H1 (cell line): ENCODE data around the gene ITPR1. TPM values are rescaled to one million over a fixed set of nuclear protein-coding genes. Genes with fewer than 3 reads are reported as not detected.

ENCODE experiments used
- CTCF ChIA-PET: fragments of 300-600 bp; sonication (Branson Sonifier 250); formaldehyde crosslinking; loops from one replicate; lab custom pipeline; 2021; ENCODE audit not compliant: partially characterized antibody; lab: Charles Lee
- POLR2A ChIA-PET: fragments of 300-600 bp; sonication (Branson Sonifier 250); formaldehyde crosslinking; loops from one replicate; lab custom pipeline; 2021; ENCODE audit warnings: inconsistent platforms; ENCODE audit not compliant: partially characterized antibody; lab: Charles Lee
- DNase-seq, 2 experiments: peaks; one replicate each; pipeline versions ENCODE4 v3.0.0 to v3.0.0-alpha.2; 2010 to 2022; ENCODE audit warnings: low spot score in 2 of 2, low read depth in 1 of 2, mixed read lengths in 1 of 2
- FAIRE-seq: peaks from 2 replicates; lab custom pipeline; 2011; peaks lifted over from hg19 to GRCh38; lab: Jason Lieb, UNC
- H2AFZ ChIP-seq: 2 replicates; pipeline ENCODE4 v1.8.1; 2012; ENCODE audit warnings: low read length, inconsistent platforms
- H2AK5ac ChIP-seq: 2 replicates; pipeline ENCODE4 v1.6.1; 2013; ENCODE audit warnings: low read depth, low read length
- H2BK120ac ChIP-seq: replicated peaks from 2 replicates; pipeline ENCODE3; 2013; ENCODE audit warnings: low read depth, low read length, inconsistent platforms
- H2BK12ac ChIP-seq: 2 replicates; pipeline ENCODE4 v1.6.1; 2013; ENCODE audit warnings: low read depth, low read length
- H2BK15ac ChIP-seq: 2 replicates; pipeline ENCODE4 v1.6.1; 2013; ENCODE audit warnings: low read length
- H2BK20ac ChIP-seq: 2 replicates; pipeline ENCODE4 v1.6.1; 2013; ENCODE audit warnings: low read length
- H2BK5ac ChIP-seq: 2 replicates; pipeline ENCODE4 v1.6.1; 2013; ENCODE audit warnings: low read depth, low read length
- H3K14ac ChIP-seq: 2 replicates; pipeline ENCODE4 v1.6.1; 2013; ENCODE audit warnings: inconsistent platforms; ENCODE audit not compliant: insufficient read length
- H3K18ac ChIP-seq: 2 replicates; pipeline ENCODE4 v1.6.1; 2013; ENCODE audit warnings: low read length; ENCODE audit errors: extremely low read depth
- H3K23ac ChIP-seq: 2 replicates; pipeline ENCODE4 v1.6.1; 2013; ENCODE audit warnings: inconsistent platforms; ENCODE audit not compliant: insufficient read length
- H3K23me2 ChIP-seq: 2 replicates; pipeline ENCODE4 v1.6.1; 2013; ENCODE audit warnings: low read depth, low read length
- H3K27ac ChIP-seq: 2 replicates; pipeline ENCODE4 v1.6.1; 2011; ENCODE audit warnings: low read depth, low read length, inconsistent platforms
- H3K27me3 ChIP-seq, 4 experiments: replicated peaks in 1 of 4; 1 replicate in 1 of 4; 2 replicates in 3 of 4; pipeline versions ENCODE4 v1.6.1 to v1.8.1; 2011 to 2013; ENCODE audit warnings: low read length in 3 of 4, mild to moderate bottlenecking in 3 of 4, inconsistent platforms in 2 of 4, mixed read lengths in 2 of 4, moderate library complexity in 1 of 4; ENCODE audit not compliant: control insufficient read depth in 3 of 4, insufficient read depth in 3 of 4; ENCODE audit errors: extremely low read depth in 1 of 4
- H3K36me3 ChIP-seq, 4 experiments: 2 replicates each; pipeline versions ENCODE4 v1.6.1 to v1.8.1; 2011 to 2013; ENCODE audit warnings: mild to moderate bottlenecking in 4 of 4, low read length in 3 of 4, moderate library complexity in 2 of 4, control low read depth in 1 of 4, inconsistent platforms in 1 of 4; ENCODE audit not compliant: insufficient read depth in 4 of 4, control insufficient read depth in 2 of 4
- H3K4ac ChIP-seq: replicated peaks from 2 replicates; pipeline ENCODE3; 2013; ENCODE audit warnings: low read length, low read depth, mixed read lengths, inconsistent platforms; ENCODE audit not compliant: insufficient read length
- H3K4me1 ChIP-seq, 4 experiments: replicated peaks in 1 of 4; 1 replicate in 1 of 4; 2 replicates in 3 of 4; pipeline versions ENCODE4 v1.6.1 to v1.8.1; 2011 to 2013; ENCODE audit warnings: low read length in 3 of 4, inconsistent platforms in 2 of 4, mixed read lengths in 1 of 4; ENCODE audit not compliant: insufficient read depth in 4 of 4, control insufficient read depth in 3 of 4
- H3K4me2 ChIP-seq, 2 experiments: 2 replicates each; pipeline versions ENCODE4 v1.6.1 to v1.8.1; 2011 to 2013; ENCODE audit warnings: low read depth in 2 of 2, low read length in 2 of 2, control low read depth in 1 of 2, inconsistent platforms in 1 of 2, mild to moderate bottlenecking in 1 of 2; ENCODE audit not compliant: insufficient read depth in 1 of 2
- H3K4me3 ChIP-seq, 4 experiments: fragments of 200-600, 300-600 bp in 1 of 4; sonication (generic), shearing (Covaris generic), sonication (Bioruptor Twin) in 1 of 4; 2 replicates each; pipeline versions ENCODE4 v1.5.1 to v1.8.1; 2011 to 2016; ENCODE audit warnings: low read length in 4 of 4, low read depth in 3 of 4, control low read depth in 2 of 4, inconsistent platforms in 2 of 4, mild to moderate bottlenecking in 2 of 4, mixed read lengths in 1 of 4, moderate library complexity in 1 of 4; ENCODE audit not compliant: insufficient read depth in 2 of 4; ENCODE audit errors: extremely low read depth in 1 of 4
- H3K56ac ChIP-seq: replicated peaks from 2 replicates; pipeline ENCODE3; 2013; ENCODE audit warnings: low read depth, mild to moderate bottlenecking, mixed read lengths, low read length, inconsistent platforms; ENCODE audit not compliant: insufficient read length
- H3K79me1 ChIP-seq: 2 replicates; pipeline ENCODE4 v1.6.1; 2013; ENCODE audit warnings: low read depth, low read length, control low read depth
- H3K79me2 ChIP-seq, 2 experiments: 2 replicates each; pipeline versions ENCODE4 v1.6.1 to v1.8.1; 2012 to 2013; ENCODE audit warnings: low read length in 2 of 2, mild to moderate bottlenecking in 2 of 2, inconsistent platforms in 1 of 2; ENCODE audit not compliant: insufficient read depth in 2 of 2, control insufficient read depth in 1 of 2
- H3K9ac ChIP-seq, 4 experiments: replicated peaks in 1 of 4; 1 replicate in 1 of 4; 2 replicates in 3 of 4; pipeline versions ENCODE4 v1.6.1 to v1.8.1; 2011 to 2013; ENCODE audit warnings: low read depth in 3 of 4, low read length in 3 of 4, control low read depth in 2 of 4, mild to moderate bottlenecking in 2 of 4, moderate library complexity in 2 of 4, inconsistent platforms in 1 of 4; ENCODE audit errors: extremely low read depth in 1 of 4
- H3K9me3 ChIP-seq, 2 experiments: 2 replicates each; pipeline versions ENCODE4 v1.6.1 to v1.8.1; 2012 to 2013; ENCODE audit warnings: mild to moderate bottlenecking in 2 of 2, moderate library complexity in 2 of 2, control low read depth in 1 of 2, inconsistent platforms in 1 of 2, low read depth in 1 of 2, low read length in 1 of 2, mixed read lengths in 1 of 2; ENCODE audit not compliant: insufficient read depth in 2 of 2
- H4K20me1 ChIP-seq, 2 experiments: replicated peaks in 1 of 2; 2 replicates each; pipeline versions ENCODE3 to v1.8.1; 2011 to 2013; ENCODE audit warnings: inconsistent platforms in 2 of 2, low read length in 2 of 2, mild to moderate bottlenecking in 1 of 2; ENCODE audit not compliant: insufficient read depth in 2 of 2, control insufficient read depth in 1 of 2
- H4K5ac ChIP-seq: 2 replicates; pipeline ENCODE4 v1.6.1; 2013; ENCODE audit warnings: low read length, low read depth, mixed read lengths, inconsistent platforms; ENCODE audit not compliant: insufficient read length
- H4K8ac ChIP-seq: 2 replicates; pipeline ENCODE4 v1.8.0; 2013; ENCODE audit warnings: mild to moderate bottlenecking, moderate library complexity, low read length, inconsistent platforms; ENCODE audit not compliant: insufficient read depth; ENCODE audit errors: extremely low read depth
- H4K91ac ChIP-seq: replicated peaks from 2 replicates; pipeline ENCODE3; 2013; ENCODE audit warnings: low read length, mixed read lengths, inconsistent platforms; ENCODE audit not compliant: insufficient read length
- CHD1 ChIP-seq: IDR thresholded peaks from 2 replicates; pipeline ENCODE4 v1.6.1; 2012; ENCODE audit warnings: low read depth, low read length, improper control_type of control experiment
- EP300 ChIP-seq, 2 experiments: IDR thresholded peaks; 1 replicate in 1 of 2; 2 replicates in 1 of 2; pipeline ENCODE4 v1.6.1; 2011 to 2012; ENCODE audit warnings: low read depth in 2 of 2, low read length in 2 of 2, mild to moderate bottlenecking in 2 of 2, borderline replicate concordance in 1 of 2, inconsistent platforms in 1 of 2, moderate library complexity in 1 of 2
- POU5F1 ChIP-seq: IDR thresholded peaks from 2 replicates; pipeline ENCODE4 v1.6.1; 2011; ENCODE audit warnings: low read depth, mild to moderate bottlenecking, low read length, moderate library complexity
- RFX5 ChIP-seq: IDR thresholded peaks from 2 replicates; pipeline ENCODE4 v1.6.1; 2011; ENCODE audit warnings: low read depth, low read length, improper control_type of control experiment, borderline replicate concordance
- WGBS, 2 experiments: shearing (Covaris generic) in 1 of 2; methylation state at CpG; one replicate each; pipeline versions ENCODE4 v1.1.6 to v1.1.7; 2013 to 2015; ENCODE audit warnings: low lambda C conversion rate in 2 of 2, mixed read lengths in 2 of 2, inconsistent platforms in 1 of 2, low coverage in 1 of 2, missing lambda C conversion rate in 1 of 2; ENCODE audit not compliant: insufficient replicate concordance in 2 of 2, insufficient coverage in 1 of 2, insufficient read length in 1 of 2; ENCODE audit errors: extremely low coverage in 1 of 2, missing lambda C conversion rate in 1 of 2; 5-methylcytosine and 5-hydroxymethylcytosine counted together
- polyA plus RNA-seq, 7 experiments: library from polyadenylated mRNA; depleted of rRNA in 3 of 7; stranded (reverse) in 5 of 7; unstranded in 2 of 7; fragments of >200 nt in 5 of 7; fragments of 200-250 nt in 2 of 7; gene quantifications; 1 replicate in 5 of 7; 2 replicates in 1 of 7; 4 replicates in 1 of 7; pipeline versions ENCODE4 v1.2.1 to v1.2.3, GENCODE V29; 2011 to 2013; ENCODE audit warnings: missing spikeins in 2 of 7, mixed read lengths in 2 of 7
- total RNA-seq: library from RNA; stranded (reverse); fragmentation: NEBNext Ultra II Directional; extraction: Animal tissue kit (Norgen Biotek cat#: 25700); gene quantifications from 2 replicates; pipeline ENCODE4 v1.2.1, GENCODE V29; 2021

Gene ITPR1
- total and polyA plus RNA-seq, 2 of the 8 experiments (the other 6 are each of a cell fraction or from before 2014, with no cell fraction given), result 2.5 to 16.3 TPM

DNA sequence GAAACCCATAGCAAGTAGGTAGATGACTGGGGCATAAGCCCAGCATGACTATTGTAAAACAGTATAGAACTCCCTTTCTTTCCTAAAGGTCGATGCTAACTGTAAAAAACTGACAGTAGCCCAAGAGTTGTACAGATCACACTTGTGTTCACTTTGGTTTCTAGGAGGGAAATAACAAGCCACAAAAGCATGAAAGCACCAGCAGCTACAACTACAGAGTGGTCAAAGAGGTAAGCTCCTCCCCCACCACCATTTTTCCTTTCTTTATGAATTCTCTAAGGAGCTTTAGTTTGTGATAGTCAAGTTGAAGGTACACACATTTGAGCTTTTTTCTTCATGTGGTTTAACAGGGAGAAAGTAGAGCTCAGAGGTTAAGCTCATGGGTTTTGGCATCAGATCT, 191.0 kb downstream of the ITPR1 start:
- H2BK20ac ChIP-seq, result no peak overlapping the region
- no peak overlapping the region for H3K27ac ChIP-seq
- no peak overlapping the region for H2BK15ac ChIP-seq
- no peak overlapping the region for H2BK120ac ChIP-seq
- no peak overlapping the region for H3K14ac ChIP-seq
- no peak overlapping the region for H2AK5ac ChIP-seq
- 94% methylated on average over 1 of the region's 1 CpG; no CpG with 5 or more reads in 1 of the 2 experiments for WGBS, 2 experiments
- H3K4me1 ChIP-seq, result peaks cover 0 to 5% (median 0%) of the 10 kb centered on the region in 4 experiments; a peak in 3 of 7 replicates
- H3K9me3 ChIP-seq, result no peaks in the 10 kb centered on the region
- H2BK5ac ChIP-seq, result no peak overlapping the region
- H3K79me1 ChIP-seq, result no peaks in the 10 kb centered on the region; the same call in 1 of the 2 replicates
- no peaks in the 10 kb centered on the region; a peak in 1 of 8 replicates for H3K36me3 ChIP-seq
- no peak overlapping the region for H4K5ac ChIP-seq
- no peaks in the 10 kb centered on the region for H3K79me2 ChIP-seq
- ChIA-PET CTCF (interaction anchor here (0.8 to 6.0 kb wide), 10 partner anchors 9 to 289 kb away, joined by 3 to 44 read pairs (median 4); no protein-coding TSS in a partner anchor), POLR2A (no interaction called here)
- H4K8ac ChIP-seq, result no peak overlapping the region
- H3K23ac ChIP-seq, result no peak overlapping the region
- H3K4me3 ChIP-seq, result no peak overlapping the region
- no peak for TF ChIP-seq CHD1
- TF ChIP-seq POU5F1, result no peak
- no peak for TF ChIP-seq EP300 (IDR thresholded peaks at IDR 0.05; ENCODE audit: borderline replicate concordance in 1 of 2, low read depth in 2 of 2, low read length in 2 of 2)
- TF ChIP-seq RFX5, result no peak
- H3K27me3 ChIP-seq, result no peaks in the 10 kb centered on the region; a peak in 1 of 7 replicates
- no peak overlapping the region for H4K91ac ChIP-seq
- H3K56ac ChIP-seq, result no peak overlapping the region
- no peak overlapping the region for H3K18ac ChIP-seq
- no peak overlapping the region for H3K4ac ChIP-seq
- DNase-seq (no peak), FAIRE-seq (no peak)
- H3K4me2 ChIP-seq, result no peak overlapping the region
- H2BK12ac ChIP-seq, result no peak overlapping the region
- no peaks in the 10 kb centered on the region; the same call in 1 of the 2 replicates for H3K23me2 ChIP-seq
- no peak overlapping the region for H3K9ac ChIP-seq
- H4K20me1 ChIP-seq, result no peaks in the 10 kb centered on the region
- H2AFZ ChIP-seq, result no peak overlapping the region
